Mesenteric fat pad (tissue), 1 donor: Measurements from ENCODE around the gene EVC. TPM values are rescaled to one million over a fixed set of nuclear protein-coding genes. Genes with fewer than 3 reads are reported as not detected.
A peak's percentile ranks its signal among the peaks of the same experiment; 100 is the strongest.

Experiments used
- DNase-seq: peaks from one replicate; pipeline ENCODE4 v3.0.0-alpha.2; 2020; ENCODE audit warnings: low spot score
- total RNA-seq: library from RNA; stranded (reverse); fragmentation: NEBNext Ultra II Directional; extraction: Animal tissue kit (Norgen Biotek cat#: 25700); gene quantifications from one replicate; pipeline ENCODE4 v1.2.1, GENCODE V29; 2021
- donor health status: DM: yes; HTN: yes; CAD: no.

Gene EVC
- total RNA-seq, 1 donor from 2014 or later = 16.6 TPM

GRCh38 chr4:5810151-5810550 lies 99.2 kb downstream of the EVC start:
- DNase-seq = peak; percentile 69

DNA sequence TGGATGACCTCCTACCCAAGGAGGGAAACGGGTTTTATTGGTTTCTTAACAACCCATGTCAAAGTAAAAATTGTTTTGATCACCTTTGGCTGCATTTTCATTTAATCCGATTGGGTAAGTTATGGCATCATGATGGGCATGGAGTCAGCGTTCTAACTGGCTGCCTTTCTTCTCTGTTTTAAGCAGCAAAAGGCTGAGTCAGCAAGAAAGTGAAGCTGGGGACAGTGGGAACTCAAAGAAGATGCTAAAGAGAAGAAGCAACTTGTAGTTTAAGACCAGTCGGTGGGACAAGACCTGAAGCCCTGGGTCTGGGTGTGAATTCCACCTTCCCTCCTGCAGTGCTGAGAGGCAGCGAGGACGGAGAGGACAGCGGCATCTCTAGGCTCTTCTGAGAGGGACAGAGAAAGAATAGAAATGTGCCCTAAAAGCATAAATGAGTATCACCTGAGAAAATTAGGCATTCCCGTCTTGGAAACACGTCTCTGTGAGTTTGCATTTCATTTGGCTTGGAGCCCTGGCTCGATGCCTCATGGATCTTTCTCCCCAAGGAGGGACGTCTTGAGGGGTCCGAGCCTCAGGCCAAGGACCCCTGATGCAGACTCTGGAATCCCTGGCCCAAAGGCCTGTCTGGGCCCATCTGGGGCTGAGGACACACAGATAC lies 99.9 kb downstream of the EVC start:
- peak; percentile 53 for DNase-seq

DNA sequence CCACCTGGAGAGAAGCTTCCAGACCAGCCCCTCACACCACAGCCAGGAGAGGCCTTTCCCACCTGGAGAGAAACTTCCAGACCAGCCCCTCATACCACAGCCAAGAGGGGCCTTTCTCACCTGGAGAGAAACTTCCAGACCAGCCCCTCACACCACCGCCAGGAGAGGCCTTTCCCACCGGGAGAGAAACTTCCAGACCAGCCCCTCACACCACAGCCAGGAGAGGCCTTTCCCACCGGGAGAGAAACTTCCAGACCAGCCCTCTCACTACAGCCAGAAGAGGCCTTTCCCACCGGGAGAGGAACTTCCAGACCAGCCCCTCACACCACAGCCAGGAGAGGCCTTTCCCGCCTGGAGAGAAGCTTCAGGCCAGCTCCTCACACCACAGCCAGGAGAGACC lies 101.1 kb downstream of the EVC start:
- DNase-seq = peak; percentile 64

GRCh38 chr4:5812506-5813229 lies 101.7 kb downstream of the EVC start:
- peak; percentile 45 for DNase-seq

- DNase-seq = peak; percentile 68
These were observed 102.9 kb downstream of the EVC start for GRCh38 chr4:5813882-5814255.

- DNase-seq = peak; percentile 71
These were observed 103.4 kb downstream of the EVC start for GRCh38 chr4:5814421-5814820.

GRCh38 chr4:5815641-5816040 lies 104.6 kb downstream of the EVC start:
- peak; percentile 22 for DNase-seq

- peak; percentile 53 for DNase-seq
These were observed 105.1 kb downstream of the EVC start for GRCh38 chr4:5816101-5816500.

GRCh38 chr4:5816851-5817375 lies 105.9 kb downstream of the EVC start:
- DNase-seq = peak; percentile 62

GRCh38 chr4:5821665-5822358 lies 110.8 kb downstream of the EVC start:
- DNase-seq = no peak

DNA sequence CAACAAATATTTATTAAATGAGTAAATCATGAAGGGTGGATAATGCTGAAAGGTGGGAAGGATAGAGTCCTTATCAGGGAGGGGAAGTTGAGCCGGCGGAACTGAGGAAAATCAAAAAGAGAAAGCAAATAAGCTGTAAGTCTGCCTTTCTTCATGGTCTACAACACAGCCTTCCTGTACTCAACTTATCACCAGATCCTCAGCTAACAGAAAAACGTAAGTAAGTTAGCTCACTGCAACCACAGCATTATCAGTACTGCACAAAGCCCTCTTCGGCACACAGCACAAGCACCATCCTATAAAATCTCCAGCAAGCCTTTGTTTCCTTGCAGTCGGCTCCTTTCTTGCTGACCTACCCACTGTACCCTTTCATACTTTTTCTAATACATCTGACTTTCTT lies 111.6 kb downstream of the EVC start:
- DNase-seq = no peak

- no peak for DNase-seq
These were observed 112.7 kb downstream of the EVC start for GRCh38 chr4:5823542-5824211.

GRCh38 chr4:5824227-5824626 lies 113.2 kb downstream of the EVC start:
- no peak for DNase-seq

- DNase-seq = no peak
These were observed 113.6 kb downstream of the EVC start for GRCh38 chr4:5824635-5825034.

GRCh38 chr4:5825321-5826041 lies 114.5 kb downstream of the EVC start:
- no peak for DNase-seq

- DNase-seq = no peak
These were observed 115.6 kb downstream of the EVC start for GRCh38 chr4:5826437-5827107.

- no peak for DNase-seq
These were observed 116.4 kb downstream of the EVC start for GRCh38 chr4:5827108-5828004.

GRCh38 chr4:5828005-5828391 lies 117.0 kb downstream of the EVC start:
- DNase-seq = no peak

- no peak for DNase-seq
These were observed 125.9 kb downstream of the EVC start for GRCh38 chr4:5836943-5837342.
